GM21576 (cell line): ENCODE data around the gene ARID1B.
A peak's percentile ranks its signal among the peaks of the same experiment; 100 is the strongest.

Experiments used
- ATAC-seq: cut with Tn5 transposase; IDR thresholded peaks from one replicate; pipeline ENCODE4 v1.9.1; 2021; ENCODE audit warnings: mild to moderate bottlenecking, moderate library complexity; ENCODE audit not compliant: unreplicated experiment

The ARID1B gene

GRCh38 chr6:157198425-157199279 is 421.5 kb downstream of the ARID1B start:
- no peak for ATAC-seq

- ATAC-seq: no peak
Observed at GRCh38 chr6:157200117-157200516, 422.9 kb downstream of the ARID1B start.

- no peak for ATAC-seq
Observed at GRCh38 chr6:157200611-157201010, 423.4 kb downstream of the ARID1B start.

- no peak for ATAC-seq
Observed at GRCh38 chr6:157201083-157201482, 423.9 kb downstream of the ARID1B start.

GRCh38 chr6:157203312-157203744 is 426.1 kb downstream of the ARID1B start:
- ATAC-seq: peak; percentile 95

GRCh38 chr6:157203764-157204163 is 426.6 kb downstream of the ARID1B start:
- ATAC-seq: peak; percentile 17

- ATAC-seq: no peak
Observed at GRCh38 chr6:157205473-157206358, 428.5 kb downstream of the ARID1B start.

- ATAC-seq: no peak
Observed at GRCh38 chr6:157206359-157206815, 429.2 kb downstream of the ARID1B start.

- no peak for ATAC-seq
Observed at GRCh38 chr6:157207521-157208076, 430.4 kb downstream of the ARID1B start.

GRCh38 chr6:157209865-157210530 is 432.8 kb downstream of the ARID1B start:
- ATAC-seq: no peak

GRCh38 chr6:157210954-157211353 is 433.8 kb downstream of the ARID1B start:
- ATAC-seq: no peak

GRCh38 chr6:157211603-157212455 is 434.7 kb downstream of the ARID1B start:
- ATAC-seq: no peak

- ATAC-seq: no peak
Observed at GRCh38 chr6:157213426-157213825, 436.2 kb downstream of the ARID1B start.

- no peak for ATAC-seq
Observed at GRCh38 chr6:157213907-157214565, 436.9 kb downstream of the ARID1B start.

- no peak for ATAC-seq
Observed at GRCh38 chr6:157215717-157216116, 438.5 kb downstream of the ARID1B start.

GRCh38 chr6:157216570-157216969 is 439.4 kb downstream of the ARID1B start:
- ATAC-seq: no peak

- ATAC-seq: no peak
Observed at GRCh38 chr6:157217198-157217893, 440.2 kb downstream of the ARID1B start.

GRCh38 chr6:157217894-157218370 is 440.8 kb downstream of the ARID1B start:
- ATAC-seq: no peak
